Sigmoid colon (tissue), 7 donors: Measurements from ENCODE around the gene ZNF639. TPM values are rescaled to one million over a fixed set of nuclear protein-coding genes. Genes with fewer than 3 reads are reported as not detected.
"Not testable (repeated sequence)": the region's sequence is repeated elsewhere in the genome, so short reads cannot be mapped to it uniquely, and the experiment has no call there.

ENCODE experiments used
- DNase-seq: peaks from one replicate; pipeline ENCODE4 v3.0.0-alpha.2; 2019
- H3K27ac ChIP-seq, 4 donors: fragments of 200-600 bp; sonication (generic); one replicate each; pipeline ENCODE4 v1.5.1; 2016 to 2019; ENCODE audit warnings: mild to moderate bottlenecking in 1 of 4
- H3K27me3 ChIP-seq, 3 donors: fragments of 200-600 bp; sonication (generic); one replicate each; pipeline ENCODE4 v1.5.1; 2019; ENCODE audit warnings: mild to moderate bottlenecking in 1 of 3
- H3K36me3 ChIP-seq, 4 donors: fragments of 200-600 bp; sonication (generic); one replicate each; pipeline ENCODE4 v1.5.1; 2016 to 2019
- H3K4me1 ChIP-seq, 4 donors: fragments of 200-600 bp; sonication (generic); one replicate each; pipeline ENCODE4 v1.5.1; 2017 to 2019
- H3K4me3 ChIP-seq, 4 donors: fragments of 200-600 bp; sonication (generic); one replicate each; pipeline ENCODE4 v1.5.1; 2017 to 2019; ENCODE audit warnings: mild to moderate bottlenecking in 2 of 4, moderate library complexity in 1 of 4
- H3K9me3 ChIP-seq, 4 donors: fragments of 200-600 bp in 3 of 4; sonication (generic) in 3 of 4; one replicate each; pipeline versions ENCODE4 v1.5.1 to v1.6.1; 2013 to 2019
- EP300 ChIP-seq, 4 donors: sonication (generic); formaldehyde crosslinking; IDR thresholded peaks; one replicate each; pipeline ENCODE4 v1.6.1; 2017; ENCODE audit warnings: antibody characterized with exemption in 4 of 4
- POLR2A ChIP-seq, 2 donors: fragments of 450-650 bp; IDR thresholded peaks; one replicate each; pipeline ENCODE4 v1.6.1; 2016; ENCODE audit warnings: antibody characterized with exemption in 2 of 2, mild to moderate bottlenecking in 2 of 2, moderate library complexity in 2 of 2
- POLR2AphosphoS5 ChIP-seq, 4 donors: sonication (generic); formaldehyde crosslinking; IDR thresholded peaks; one replicate each; pipeline ENCODE4 v1.6.1; 2017; ENCODE audit warnings: antibody characterized with exemption in 4 of 4
- WGBS, 2 donors: extraction: QIAGEN DNeasy Blood & Tissue Kit; methylation state at CpG; one replicate each; pipeline ENCODE4 v1.1.7; 2013; 5-methylcytosine and 5-hydroxymethylcytosine counted together
- intact Hi-C: fragments of 100-400 bp; cut with DNase I; formaldehyde crosslinking; loops from one replicate; pipeline ENCODE4 v1.15.1; 2023
- polyA plus RNA-seq, 3 donors: library from polyadenylated mRNA; stranded (reverse); fragments of 200-250 nt; gene quantifications; one replicate each; pipeline ENCODE4 v1.2.3, GENCODE V29; 2013
- total RNA-seq, 4 donors: library from RNA; depleted of rRNA; stranded (reverse); fragments of >200 nt; gene quantifications; one replicate each; pipeline ENCODE4 v1.1.0, GENCODE V29; 2016
- TF ChIP-seq, protein P1 (sequence below), 4 experiments: fragments of 450-650 bp in 3 of 4; fragments of 200-600 bp in 1 of 4; IDR thresholded peaks; one replicate each; pipeline ENCODE4 v1.5.1; 2016 to 2019; ENCODE audit warnings: antibody characterized with exemption in 4 of 4, mild to moderate bottlenecking in 3 of 4, moderate library complexity in 2 of 4
- donor health status: healthy with polysubstance abuse.
- donor health status: Bipolar disorder and iron deficiency.
- donor health status: healthy.

ZNF639 gene, protein sequence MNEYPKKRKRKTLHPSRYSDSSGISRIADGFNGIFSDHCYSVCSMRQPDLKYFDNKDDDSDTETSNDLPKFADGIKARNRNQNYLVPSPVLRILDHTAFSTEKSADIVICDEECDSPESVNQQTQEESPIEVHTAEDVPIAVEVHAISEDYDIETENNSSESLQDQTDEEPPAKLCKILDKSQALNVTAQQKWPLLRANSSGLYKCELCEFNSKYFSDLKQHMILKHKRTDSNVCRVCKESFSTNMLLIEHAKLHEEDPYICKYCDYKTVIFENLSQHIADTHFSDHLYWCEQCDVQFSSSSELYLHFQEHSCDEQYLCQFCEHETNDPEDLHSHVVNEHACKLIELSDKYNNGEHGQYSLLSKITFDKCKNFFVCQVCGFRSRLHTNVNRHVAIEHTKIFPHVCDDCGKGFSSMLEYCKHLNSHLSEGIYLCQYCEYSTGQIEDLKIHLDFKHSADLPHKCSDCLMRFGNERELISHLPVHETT
- total RNA-seq: 10 to 100 TPM; 48.7 to 75.9 (median 65.8) TPM
- polyA plus RNA-seq: 10 to 100 TPM; 16.4 to 22.8 (median 18.5) TPM

DNA sequence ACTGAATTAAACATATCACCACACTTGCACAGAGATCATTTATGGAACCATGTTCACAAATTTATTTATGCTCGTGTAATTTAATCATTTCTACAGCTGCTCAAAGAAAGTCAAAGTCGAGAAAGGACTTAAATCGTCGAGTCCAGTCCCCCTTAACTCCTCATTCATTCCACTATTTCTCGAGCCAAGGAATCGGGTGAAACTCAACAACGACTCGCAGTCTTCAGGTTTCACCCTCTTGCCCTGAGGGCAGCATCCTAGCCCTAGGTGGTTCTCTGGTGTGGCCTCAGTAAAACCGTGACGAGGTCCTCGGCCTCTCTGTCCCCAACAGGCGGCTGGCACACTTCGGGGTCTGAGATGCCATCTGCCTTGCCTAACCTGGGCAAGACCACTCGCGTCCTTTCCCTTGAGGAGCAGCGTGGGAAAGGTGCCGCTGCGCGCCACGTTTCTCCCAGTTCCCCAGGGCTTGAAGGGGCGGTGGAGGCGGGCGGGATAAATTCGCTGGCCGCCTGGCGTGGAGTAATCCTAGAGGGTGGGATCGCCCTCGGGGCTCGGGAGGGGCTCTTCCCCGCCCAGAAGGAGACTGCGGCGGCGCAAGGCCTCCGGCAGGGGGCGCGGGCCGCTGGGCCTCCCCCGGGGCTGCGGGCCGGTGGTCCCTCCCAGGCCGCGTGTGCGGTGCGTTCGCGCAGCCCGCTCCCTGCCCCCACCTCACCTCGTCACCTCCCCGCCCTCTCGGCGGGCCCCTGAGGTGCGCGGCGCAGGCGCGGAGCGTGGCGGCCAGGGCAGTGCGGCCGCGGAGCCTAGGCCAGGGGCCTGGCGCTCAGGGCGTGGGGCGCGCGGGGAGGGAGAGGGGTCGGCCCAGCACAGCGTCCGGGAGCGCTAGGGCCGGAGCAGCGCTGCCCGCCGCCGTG is at the start of gene ZNF639:
TSS of gene ZNF639 (plus strand) at position 746 of the 911 bp plus-strand sequence. CDS start 5,263 bp downstream, outside the sequence.
- intact Hi-C loops: loop anchor here (1.0 to 10.0 kb wide), 5 partner anchors 25 to 248 kb away; partner anchors contain the start of genes ACTL6A, GNB4, MFN1 and PIK3CA
- Histone ChIP-seq H3K27me3 (no peaks in the 10 kb centered on the region), H3K27ac (peak within 1 kb of the TSS; percentile 94 to 99 (median 98)), H3K36me3 (peaks cover 0 to 13% (median 2%) of the 10 kb centered on the region in 4 donors), H3K4me3 (peak within 1 kb of the TSS; percentile 86 to 94 (median 91)), H3K4me1 (peaks cover 0 to 44% (median 35%) of the 10 kb centered on the region in 4 donors), H3K9me3 (no peaks in the 10 kb centered on the region)
- no peak for TF ChIP-seq EP300 (IDR thresholded peaks at IDR 0.05)
- TF ChIP-seq, protein P1, sequence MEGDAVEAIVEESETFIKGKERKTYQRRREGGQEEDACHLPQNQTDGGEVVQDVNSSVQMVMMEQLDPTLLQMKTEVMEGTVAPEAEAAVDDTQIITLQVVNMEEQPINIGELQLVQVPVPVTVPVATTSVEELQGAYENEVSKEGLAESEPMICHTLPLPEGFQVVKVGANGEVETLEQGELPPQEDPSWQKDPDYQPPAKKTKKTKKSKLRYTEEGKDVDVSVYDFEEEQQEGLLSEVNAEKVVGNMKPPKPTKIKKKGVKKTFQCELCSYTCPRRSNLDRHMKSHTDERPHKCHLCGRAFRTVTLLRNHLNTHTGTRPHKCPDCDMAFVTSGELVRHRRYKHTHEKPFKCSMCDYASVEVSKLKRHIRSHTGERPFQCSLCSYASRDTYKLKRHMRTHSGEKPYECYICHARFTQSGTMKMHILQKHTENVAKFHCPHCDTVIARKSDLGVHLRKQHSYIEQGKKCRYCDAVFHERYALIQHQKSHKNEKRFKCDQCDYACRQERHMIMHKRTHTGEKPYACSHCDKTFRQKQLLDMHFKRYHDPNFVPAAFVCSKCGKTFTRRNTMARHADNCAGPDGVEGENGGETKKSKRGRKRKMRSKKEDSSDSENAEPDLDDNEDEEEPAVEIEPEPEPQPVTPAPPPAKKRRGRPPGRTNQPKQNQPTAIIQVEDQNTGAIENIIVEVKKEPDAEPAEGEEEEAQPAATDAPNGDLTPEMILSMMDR (IDR thresholded peaks at IDR 0.05): peak; percentile 24 to 87 (median 54)
- TF ChIP-seq POLR2A (IDR thresholded peaks at IDR 0.05): no peak
- TF ChIP-seq POLR2AphosphoS5 (IDR thresholded peaks at IDR 0.05): peak; percentile 24 to 91 (median 74)
- 1% methylated on average over 75 of the region's 75 CpGs for WGBS, 2 donors
- DNase-seq: peak; percentile 91

- DNase-seq, H3K27ac ChIP-seq, H3K4me3 ChIP-seq, H3K27me3 ChIP-seq, H3K4me1 ChIP-seq, H3K36me3 ChIP-seq, intact Hi-C loops, H3K9me3 ChIP-seq: not testable (repeated sequence)
- 90 to 95% methylated on average over 2 of the region's 2 CpGs for WGBS, 2 donors
Observed at GRCh38 chr3:179274434-179274833, 48.4 kb upstream of the ZNF639 start.

GRCh38 chr3:179276001-179276400 is 46.8 kb upstream of the ZNF639 start:
- H3K9me3 ChIP-seq: no peaks in the 10 kb centered on the region
- no peak overlapping the region for H3K27ac ChIP-seq
- intact Hi-C loops: no loop called here
- no peak for TF ChIP-seq POLR2AphosphoS5 (IDR thresholded peaks at IDR 0.05)
- TF ChIP-seq, protein P1 (IDR thresholded peaks at IDR 0.05): no peak
- TF ChIP-seq POLR2A (IDR thresholded peaks at IDR 0.05): no peak
- no peak for TF ChIP-seq EP300 (IDR thresholded peaks at IDR 0.05)
- no peaks in the 10 kb centered on the region for H3K36me3 ChIP-seq
- H3K4me3 ChIP-seq: no peak overlapping the region
- H3K4me1 ChIP-seq: no peaks in the 10 kb centered on the region
- DNase-seq: no peak
- 62 to 75% methylated on average over 3 of the region's 3 CpGs for WGBS, 2 donors
- H3K27me3 ChIP-seq: no peaks in the 10 kb centered on the region

DNA sequence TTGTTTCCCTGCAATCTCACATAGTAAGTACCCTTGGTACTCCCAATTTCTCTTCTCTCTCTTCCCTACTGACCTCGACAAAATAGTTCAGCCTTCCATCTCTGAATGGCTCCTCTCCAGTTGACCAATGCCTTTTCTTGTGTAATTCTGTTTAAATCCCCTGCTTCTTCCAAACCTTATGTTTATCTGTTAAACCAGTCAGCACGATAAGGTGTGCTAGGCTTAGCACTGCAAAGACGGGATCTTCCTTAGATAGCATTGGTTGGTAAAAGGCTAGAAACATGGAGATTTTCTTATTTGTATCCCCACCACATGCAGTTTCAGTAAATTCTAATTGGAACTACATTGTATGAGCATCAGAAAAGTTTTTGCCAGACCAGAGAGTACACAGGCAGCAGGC is 46.1 kb upstream of the ZNF639 start:
- H3K9me3 ChIP-seq: no peaks in the 10 kb centered on the region
- WGBS, 2 donors: 89% methylated on average over 3 of the region's 3 CpGs
- H3K27ac ChIP-seq: no peak overlapping the region
- H3K36me3 ChIP-seq: no peaks in the 10 kb centered on the region
- intact Hi-C loops: no loop called here
- no peaks in the 10 kb centered on the region for H3K4me1 ChIP-seq
- no peak for DNase-seq
- H3K4me3 ChIP-seq: no peak overlapping the region
- TF ChIP-seq POLR2A (IDR thresholded peaks at IDR 0.05) (no peak), POLR2AphosphoS5 (IDR thresholded peaks at IDR 0.05) (no peak), EP300 (IDR thresholded peaks at IDR 0.05) (no peak)
- TF ChIP-seq, protein P1 (IDR thresholded peaks at IDR 0.05): no peak
- no peaks in the 10 kb centered on the region for H3K27me3 ChIP-seq
